ENCODE results near the gene MRI1.

The MRI1 gene

GRCh38 chr19:13795595-13796300 lies 31.4 kb downstream of the MRI1 start:
- no peak for DNase-seq

GRCh38 chr19:13796301-13797057 lies 32.2 kb downstream of the MRI1 start:
- DNase-seq = peak; percentile 96

- DNase-seq = no peak
Measured at GRCh38 chr19:13797058-13797440, 32.7 kb downstream of the MRI1 start.

GRCh38 chr19:13797870-13798269 lies 33.5 kb downstream of the MRI1 start:
- DNase-seq = peak; percentile 50

GRCh38 chr19:13799669-13800068 lies 35.3 kb downstream of the MRI1 start:
- no peak for DNase-seq

DNA sequence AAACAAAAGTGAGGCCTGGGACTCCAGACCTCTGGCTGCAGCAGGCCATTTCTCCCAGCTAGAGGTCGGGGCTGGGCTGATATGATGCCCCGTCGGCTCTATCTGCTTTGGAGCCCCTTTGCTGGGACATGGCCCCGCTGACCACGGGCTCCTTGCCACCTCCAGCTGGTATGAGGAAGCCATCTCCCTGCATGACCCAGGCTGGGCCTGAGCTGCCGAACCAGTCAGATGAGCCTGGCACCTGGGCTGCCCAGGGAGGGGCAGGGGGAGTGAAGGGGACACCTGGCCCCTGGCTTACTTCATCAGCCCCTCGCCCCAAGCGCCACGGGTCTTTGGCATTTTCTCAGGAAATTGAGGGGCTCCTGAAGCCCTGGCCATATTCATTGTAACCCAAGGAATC lies 38.7 kb downstream of the MRI1 start:
- DNase-seq = no peak

- no peak for DNase-seq
Measured at GRCh38 chr19:13804830-13805683, 40.7 kb downstream of the MRI1 start.

DNA sequence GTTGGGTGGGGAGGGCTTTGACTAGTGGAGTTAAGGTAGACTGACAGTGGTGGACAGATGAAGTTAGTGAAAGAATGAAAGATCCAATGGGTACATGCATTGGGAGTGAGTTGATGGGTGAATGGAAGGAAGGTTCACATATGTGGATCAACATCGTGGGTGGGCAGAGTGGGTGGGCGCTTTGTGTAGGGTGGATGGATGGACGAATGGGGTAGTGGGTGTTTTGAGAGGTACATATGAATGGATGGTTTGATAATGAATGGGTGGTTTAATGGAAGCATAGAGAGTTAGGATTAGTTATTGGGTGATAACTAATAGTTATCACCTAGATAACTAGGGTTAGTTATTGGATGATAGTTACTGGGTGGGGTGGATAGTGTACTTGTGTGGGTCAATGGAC lies 42.4 kb downstream of the MRI1 start:
- DNase-seq = no peak

- no peak for DNase-seq
Measured at GRCh38 chr19:13807421-13808021, 43.2 kb downstream of the MRI1 start.

- no peak for DNase-seq
Measured at GRCh38 chr19:13808856-13809255, 44.5 kb downstream of the MRI1 start.

DNA sequence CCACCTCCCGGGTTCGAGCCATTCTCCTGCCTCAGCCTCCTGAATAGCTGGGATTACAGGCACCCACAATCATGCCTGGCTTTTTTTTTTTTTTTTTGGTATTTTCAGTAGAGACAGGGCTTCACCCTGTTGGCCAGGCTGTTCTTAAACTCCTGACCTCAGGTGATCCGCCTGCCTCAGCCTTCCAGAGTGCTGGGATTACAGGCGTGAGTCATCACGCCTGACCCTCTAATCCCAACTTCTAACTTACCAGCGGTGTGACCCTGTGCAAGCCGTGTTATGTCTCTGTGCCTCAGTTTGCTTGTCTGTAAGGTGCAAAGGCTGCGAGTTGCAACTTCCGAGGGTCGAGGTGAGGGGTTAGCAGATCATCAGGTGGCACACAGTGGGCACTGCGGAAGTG lies 48.2 kb downstream of the MRI1 start:
- no peak for DNase-seq

GRCh38 chr19:13813147-13813546 lies 48.8 kb downstream of the MRI1 start:
- no peak for DNase-seq

GRCh38 chr19:13814550-13814949 lies 50.2 kb downstream of the MRI1 start:
- no peak for DNase-seq

DNA sequence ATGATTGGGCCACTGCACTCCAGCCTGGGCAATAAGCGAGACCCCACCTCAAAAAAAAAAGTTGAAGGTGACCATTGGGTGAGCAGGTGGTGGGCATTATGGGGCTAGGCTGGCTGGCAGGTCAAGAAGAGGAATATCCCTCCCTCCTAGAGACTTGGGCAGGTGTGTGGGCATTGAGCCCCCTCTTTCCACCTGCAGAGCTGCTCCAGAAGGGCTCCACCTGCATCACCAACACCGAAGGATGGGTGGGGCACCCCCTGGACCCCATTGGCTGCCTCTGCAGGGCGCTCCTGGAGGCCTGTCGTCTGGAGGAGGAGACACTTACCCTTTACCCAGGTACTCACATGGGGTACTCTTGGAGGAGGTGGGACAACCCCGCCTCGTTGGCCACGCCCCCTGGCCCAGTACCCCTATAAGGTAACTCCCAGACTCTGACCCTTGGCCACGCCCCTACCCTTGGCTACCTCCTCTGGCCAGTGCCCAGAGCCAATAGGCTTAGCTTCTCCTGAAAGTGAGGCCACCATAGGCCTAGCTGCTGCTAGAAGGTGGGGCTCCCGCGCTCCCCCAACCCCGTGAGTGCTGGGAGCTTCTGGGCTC lies 52.8 kb downstream of the MRI1 start:
- DNase-seq = peak; percentile 0

- DNase-seq = no peak
Measured at GRCh38 chr19:13817615-13818371, 53.5 kb downstream of the MRI1 start.

DNA sequence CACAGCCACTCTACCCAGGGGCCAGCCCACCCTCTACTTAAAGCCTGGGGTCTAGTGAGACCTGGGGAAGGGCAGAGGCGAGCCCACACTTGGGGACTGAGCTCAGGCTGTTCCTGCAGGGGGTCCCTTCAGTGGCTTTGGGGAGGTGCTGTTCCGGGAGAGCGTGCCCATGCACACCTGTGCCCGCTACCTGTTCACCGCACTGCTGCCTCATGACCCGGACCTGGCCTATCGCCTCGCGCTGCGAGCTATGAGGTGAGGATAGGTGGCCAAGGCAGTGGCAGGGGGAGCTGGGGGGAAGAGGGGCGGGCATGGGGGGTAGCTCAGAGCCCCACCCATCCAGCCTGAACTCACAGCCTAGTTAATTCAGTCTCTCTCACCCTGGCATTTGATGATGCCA lies 54.9 kb downstream of the MRI1 start:
- DNase-seq = no peak

GRCh38 chr19:13821292-13821691 lies 57.0 kb downstream of the MRI1 start:
- DNase-seq = no peak

DNA sequence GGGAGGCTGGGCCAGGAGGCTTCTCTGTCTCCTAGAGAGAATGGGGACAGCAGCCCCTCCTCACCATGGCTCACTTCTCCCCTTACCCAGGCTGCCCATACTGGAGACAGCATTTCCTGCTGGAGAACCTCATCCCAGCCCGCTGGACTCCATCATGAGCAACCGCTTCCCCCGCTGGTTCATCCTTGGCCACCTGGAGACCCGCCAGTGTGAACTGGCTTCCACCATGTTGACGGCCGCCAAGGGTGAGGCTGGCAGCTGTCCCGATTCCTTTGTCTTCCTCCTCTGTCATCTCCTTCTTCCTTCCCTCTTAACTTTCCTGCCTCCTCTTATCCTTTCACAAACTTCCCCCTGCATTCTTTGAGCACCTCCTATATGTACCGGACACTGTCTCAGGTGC lies 58.9 kb downstream of the MRI1 start:
- DNase-seq = no peak

Measured in HCEC 1CT (cell line).